GM19395 (cell line): Measurements from ENCODE around the gene WBP2NL.

Experiments used
- ATAC-seq: cut with Tn5 transposase; IDR thresholded peaks from one replicate; pipeline ENCODE4 v1.9.1; 2021; ENCODE audit warnings: mild to moderate bottlenecking, moderate library complexity; ENCODE audit not compliant: unreplicated experiment

Gene WBP2NL

GRCh38 chr22:41976961-41977566 is 21.5 kb upstream of the WBP2NL start:
- no peak for ATAC-seq

- ATAC-seq = no peak
Observed at GRCh38 chr22:41978732-41979131, 19.9 kb upstream of the WBP2NL start.

GRCh38 chr22:41979423-41980250 is 19.0 kb upstream of the WBP2NL start:
- ATAC-seq = no peak

GRCh38 chr22:41982865-41983264 is 15.7 kb upstream of the WBP2NL start:
- no peak for ATAC-seq

GRCh38 chr22:41983513-41984405 is 14.8 kb upstream of the WBP2NL start:
- no peak for ATAC-seq

- no peak for ATAC-seq
Observed at GRCh38 chr22:41987276-41987675, 11.3 kb upstream of the WBP2NL start.

GRCh38 chr22:41989246-41989645 is 9.3 kb upstream of the WBP2NL start:
- ATAC-seq = no peak

- no peak for ATAC-seq
Observed at GRCh38 chr22:41991111-41991510, 7.5 kb upstream of the WBP2NL start.

GRCh38 chr22:41992496-41992895 is 6.1 kb upstream of the WBP2NL start:
- no peak for ATAC-seq

- no peak for ATAC-seq
Observed at GRCh38 chr22:41995211-41995610, 3.4 kb upstream of the WBP2NL start.

- ATAC-seq = no peak
Observed at GRCh38 chr22:41996826-41997225, 1.8 kb upstream of the WBP2NL start.

GRCh38 chr22:42000466-42000865 is 1.9 kb downstream of the WBP2NL start:
- ATAC-seq = no peak

GRCh38 chr22:42001121-42001520 is 2.5 kb downstream of the WBP2NL start:
- no peak for ATAC-seq

GRCh38 chr22:42001706-42002105 is 3.1 kb downstream of the WBP2NL start:
- no peak for ATAC-seq

GRCh38 chr22:42007922-42008321 is 9.3 kb downstream of the WBP2NL start:
- no peak for ATAC-seq

GRCh38 chr22:42010778-42011177 is 12.2 kb downstream of the WBP2NL start:
- ATAC-seq = no peak

- no peak for ATAC-seq
Observed at GRCh38 chr22:42013385-42013784, 14.8 kb downstream of the WBP2NL start.

GRCh38 chr22:42016111-42016510 is 17.5 kb downstream of the WBP2NL start:
- ATAC-seq = no peak

GRCh38 chr22:42018224-42018623 is 19.6 kb downstream of the WBP2NL start:
- no peak for ATAC-seq

GRCh38 chr22:42021571-42021970 is 23.0 kb downstream of the WBP2NL start:
- no peak for ATAC-seq

GRCh38 chr22:42022162-42022847 is 23.7 kb downstream of the WBP2NL start:
- ATAC-seq = no peak
